Hepatocyte (in vitro differentiated cells): Measurements from ENCODE around the gene RGCC.

Source experiments
- CTCF ChIP-seq: fragments of 200-600 bp; sonication (generic); IDR thresholded peaks from 2 replicates; pipeline ENCODE4 v1.5.1; 2016; ENCODE audit warnings: antibody characterized with exemption, mild to moderate bottlenecking; ENCODE audit not compliant: poor library complexity
- EZH2 ChIP-seq: fragments of 200-600 bp; sonication (generic); IDR thresholded peaks from 2 replicates; pipeline ENCODE4 v1.6.1; 2016; ENCODE audit warnings: antibody characterized with exemption, mild to moderate bottlenecking, borderline replicate concordance

GRCh38 chr13:41492432-41493260, 35.3 kb downstream of the RGCC start:
- no peak for TF ChIP-seq CTCF
- TF ChIP-seq EZH2 = no peak
